ENCODE measurements around the gene COIL.

The COIL gene

GRCh38 chr17:56909742-56910508, 50.9 kb downstream of the COIL start:
- no peak for DNase-seq (ENCODE audit: low read depth, low spot score)

GRCh38 chr17:56908001-56908542, 52.8 kb downstream of the COIL start:
- DNase-seq (ENCODE audit: low read depth, low spot score), result no peak

- no peak for DNase-seq (ENCODE audit: low read depth, low spot score)
Measured at GRCh38 chr17:56903560-56903959, 57.3 kb downstream of the COIL start.

- no peak for DNase-seq (ENCODE audit: low read depth, low spot score)
Measured at GRCh38 chr17:56902348-56902747, 58.5 kb downstream of the COIL start.

- no peak for DNase-seq (ENCODE audit: low read depth, low spot score)
Measured at GRCh38 chr17:56899403-56899802, 61.4 kb downstream of the COIL start.

- DNase-seq (ENCODE audit: low read depth, low spot score), result no peak
Measured at GRCh38 chr17:56898874-56899273, 62.0 kb downstream of the COIL start.

GRCh38 chr17:56897646-56898424, 63.0 kb downstream of the COIL start:
- DNase-seq (ENCODE audit: low read depth, low spot score), result no peak

GRCh38 chr17:56896968-56897359, 63.9 kb downstream of the COIL start:
- DNase-seq (ENCODE audit: low read depth, low spot score), result no peak

- no peak for DNase-seq (ENCODE audit: low read depth, low spot score)
Measured at GRCh38 chr17:56896217-56896967, 64.5 kb downstream of the COIL start.

GRCh38 chr17:56894859-56895455, 65.9 kb downstream of the COIL start:
- no peak for DNase-seq (ENCODE audit: low read depth, low spot score)

GRCh38 chr17:56893503-56893902, 67.3 kb downstream of the COIL start:
- no peak for DNase-seq (ENCODE audit: low read depth, low spot score)

GRCh38 chr17:56892333-56892732, 68.5 kb downstream of the COIL start:
- DNase-seq (ENCODE audit: low read depth, low spot score), result no peak

- peak; percentile 37 for DNase-seq (ENCODE audit: low read depth, low spot score)
Measured at GRCh38 chr17:56891751-56892150, 69.1 kb downstream of the COIL start.

GRCh38 chr17:56890906-56891674, 69.8 kb downstream of the COIL start:
- no peak for DNase-seq (ENCODE audit: low read depth, low spot score)

GRCh38 chr17:56890390-56890789, 70.5 kb downstream of the COIL start:
- DNase-seq (ENCODE audit: low read depth, low spot score), result no peak

All from activated naive CD8-positive, alpha-beta T cell treated with anti-CD3 and anti-CD28 coated beads, Interleukin-2, amount 50 U/mL, for 16 hours (primary cell).